ENCODE results near the gene DBX2.
"Not testable (repeated sequence)": the region's sequence is repeated elsewhere in the genome, so short reads cannot be mapped to it uniquely, and the experiment has no call there.

DBX2 gene

GRCh38 chr12:45050751-45051571, at the start of gene DBX2:
Gene DBX2 (minus strand): TSS chr12:45051099. CDS start chr12:45050927, 172 bp downstream.
- DNase-seq (ENCODE audit: low read depth), result no peak

- no peak for DNase-seq (ENCODE audit: low read depth)
Measured at GRCh38 chr12:45098766-45099165, 47.9 kb upstream of the DBX2 start.

DNA sequence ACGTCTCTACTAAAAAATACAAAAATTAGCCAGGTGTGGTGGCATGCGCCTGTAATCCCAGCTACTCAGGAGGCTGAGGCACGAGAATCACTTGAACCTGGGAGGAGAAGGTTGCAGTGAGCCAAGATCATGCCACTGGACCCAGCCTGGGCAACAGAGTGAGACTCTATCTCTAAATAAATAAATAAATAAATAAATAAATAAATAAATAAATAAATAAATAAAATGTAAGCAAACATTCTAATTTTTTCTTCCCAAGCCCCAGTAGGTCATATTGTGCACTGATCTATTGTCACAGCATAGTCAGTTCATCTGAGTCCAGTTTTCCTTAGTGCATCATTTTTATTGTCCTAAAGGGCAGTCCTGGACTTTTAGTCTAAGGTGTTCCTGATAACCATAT, 44.5 kb upstream of the DBX2 start:
- DNase-seq (ENCODE audit: low read depth), result not testable (repeated sequence)

DNA sequence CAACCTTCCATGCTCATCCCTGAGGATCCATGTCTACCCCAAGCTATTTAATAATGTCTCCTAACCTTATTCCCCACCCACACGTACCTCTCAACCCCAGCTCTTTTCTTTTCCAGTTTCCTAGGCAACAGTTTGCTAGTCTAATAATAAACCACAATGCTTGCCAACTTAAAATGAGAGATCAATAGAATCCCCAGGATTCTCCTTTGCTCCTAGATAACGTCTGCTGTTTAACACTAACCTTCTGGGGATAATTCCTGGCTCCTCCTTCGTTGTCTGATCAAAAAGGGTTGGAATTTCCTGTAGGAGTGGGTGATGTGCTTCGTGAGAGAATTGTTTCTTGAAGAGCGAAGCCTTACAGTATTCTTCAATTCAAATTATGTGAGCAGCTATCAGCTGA, 42.2 kb upstream of the DBX2 start:
- DNase-seq (ENCODE audit: low read depth), result no peak

DNA sequence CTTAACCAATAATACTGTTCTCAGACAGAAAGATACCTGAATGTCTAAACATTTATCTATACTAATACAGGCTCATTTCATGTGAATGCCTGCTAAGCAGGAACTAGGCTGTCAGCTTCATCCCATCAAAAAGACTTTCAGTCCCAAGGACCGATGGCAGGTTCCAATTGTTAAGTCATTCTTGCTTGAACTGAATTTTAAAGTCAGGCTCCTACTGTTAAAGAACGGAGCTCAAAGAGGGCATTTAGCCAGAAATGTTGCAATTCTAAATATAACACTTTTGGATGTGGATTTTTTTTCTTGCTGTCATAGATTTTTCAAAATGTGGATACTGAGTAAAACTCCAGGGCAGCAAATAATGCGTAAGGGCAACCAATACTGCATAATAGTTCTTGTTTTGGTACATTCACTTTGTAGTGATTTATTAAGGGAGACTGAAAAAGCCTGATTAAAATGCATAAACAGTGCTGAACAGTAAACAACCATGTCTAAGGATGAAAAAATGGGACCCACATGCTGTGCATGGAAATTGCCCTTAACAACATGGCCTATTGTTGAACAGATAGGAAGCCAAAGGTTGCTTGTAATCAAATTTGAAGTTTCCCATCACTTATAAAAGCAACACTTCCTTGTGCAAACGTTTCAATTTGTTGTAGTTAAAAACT, 38.6 kb upstream of the DBX2 start:
- no peak for DNase-seq (ENCODE audit: low read depth)

DNA sequence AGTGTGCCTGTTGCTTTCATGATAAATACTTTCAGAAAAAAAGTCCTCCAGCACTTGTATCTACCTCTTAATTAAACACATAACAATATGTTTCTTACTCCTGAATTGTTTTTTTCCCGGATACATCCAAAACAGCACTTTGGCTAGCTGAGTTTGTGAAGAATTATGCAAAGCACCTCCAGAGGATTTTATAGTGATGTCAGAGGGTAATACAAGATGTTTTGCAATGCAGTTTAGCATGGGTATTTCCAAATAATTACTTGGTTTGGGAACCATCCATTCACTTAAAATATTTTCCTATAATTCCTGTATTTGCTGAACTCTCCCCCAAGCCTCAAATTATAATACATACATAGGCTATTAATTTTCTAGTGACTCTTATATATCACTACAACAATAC, 37.7 kb upstream of the DBX2 start:
- DNase-seq (ENCODE audit: low read depth), result no peak

- not testable (repeated sequence) for DNase-seq (ENCODE audit: low read depth)
Measured at GRCh38 chr12:45084248-45084647, 33.3 kb upstream of the DBX2 start.

DNA sequence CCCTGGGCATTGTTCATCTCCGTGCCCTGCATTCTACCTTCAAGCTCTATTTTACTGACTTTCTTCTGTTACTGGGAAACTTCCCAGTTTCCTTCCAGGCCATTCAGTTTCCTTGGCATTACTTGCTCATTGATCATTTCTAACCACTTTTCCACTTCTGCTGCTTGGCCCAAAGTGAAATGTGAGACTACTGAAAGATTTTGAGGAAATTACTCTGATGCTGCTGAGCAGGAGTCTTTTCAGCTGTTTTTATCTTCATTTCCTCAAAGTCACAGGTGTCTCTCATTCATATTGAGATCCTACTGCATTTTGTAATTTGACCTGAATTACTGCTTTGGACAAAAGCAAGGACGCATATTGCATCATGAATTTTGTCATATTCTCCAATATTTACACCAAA, 26.4 kb upstream of the DBX2 start:
- DNase-seq (ENCODE audit: low read depth), result no peak

DNA sequence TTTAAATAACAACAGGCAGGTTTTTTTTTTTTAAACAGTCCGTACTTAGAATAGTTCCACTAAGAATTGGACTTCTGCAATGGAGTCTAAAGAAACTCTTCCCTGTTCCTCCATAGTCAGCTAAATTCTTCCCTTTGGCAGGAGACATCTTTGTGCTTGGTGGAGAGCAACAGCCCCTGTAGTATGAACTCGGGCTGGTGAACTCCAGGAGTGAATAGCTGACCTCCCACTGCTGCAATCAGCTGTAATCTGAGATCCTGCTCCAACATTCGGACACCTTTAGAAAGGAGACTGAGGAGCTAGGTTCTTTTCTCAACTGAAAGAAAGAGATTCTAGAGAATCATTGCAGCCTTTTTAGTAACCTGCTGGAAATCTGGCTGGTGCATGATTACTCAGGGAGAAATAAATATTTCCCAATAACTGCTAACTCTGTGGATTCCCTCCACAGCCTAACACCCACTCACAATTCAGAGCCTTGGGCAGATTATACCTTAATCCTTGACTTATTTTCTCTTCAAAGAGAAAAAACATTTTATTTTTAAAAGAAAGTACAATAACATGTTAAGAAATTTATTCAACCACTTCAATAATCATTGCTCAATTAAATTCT, 25.6 kb upstream of the DBX2 start:
- DNase-seq (ENCODE audit: low read depth), result no peak

DNA sequence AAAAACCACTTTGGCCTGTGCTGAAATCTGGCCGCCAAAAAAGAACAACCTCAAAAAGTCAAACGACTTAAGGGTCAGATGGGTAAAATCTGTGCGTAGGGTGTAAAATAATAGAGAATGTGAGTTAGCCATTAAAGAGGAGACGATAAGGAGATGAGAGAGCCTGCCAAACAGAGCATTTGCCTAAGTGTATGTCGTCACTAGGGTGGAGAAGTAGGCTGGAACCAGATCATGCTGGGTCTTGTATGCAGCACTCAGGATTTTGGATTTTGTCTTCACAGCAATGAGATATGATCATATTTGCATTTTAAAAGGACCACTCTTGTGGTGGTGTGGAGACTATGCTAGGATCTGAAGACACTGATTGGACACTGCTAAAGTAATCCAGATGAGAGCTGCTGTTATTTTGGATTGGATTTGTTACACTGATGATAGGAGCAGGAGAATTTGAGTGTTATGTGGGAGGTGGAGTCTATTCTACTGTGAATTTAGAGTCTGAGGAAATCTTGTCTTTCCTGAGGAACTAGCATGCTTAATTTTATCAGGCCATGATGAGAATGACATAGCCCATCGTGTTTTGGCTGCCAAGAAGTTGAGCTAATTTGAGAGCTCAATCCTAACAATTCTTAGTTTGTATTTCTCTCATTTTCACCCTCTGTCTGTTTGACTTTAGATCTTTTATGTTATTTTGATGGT, 24.8 kb upstream of the DBX2 start:
- no peak for DNase-seq (ENCODE audit: low read depth)

GRCh38 chr12:45065125-45065626, 14.3 kb upstream of the DBX2 start:
- no peak for DNase-seq (ENCODE audit: low read depth)

DNA sequence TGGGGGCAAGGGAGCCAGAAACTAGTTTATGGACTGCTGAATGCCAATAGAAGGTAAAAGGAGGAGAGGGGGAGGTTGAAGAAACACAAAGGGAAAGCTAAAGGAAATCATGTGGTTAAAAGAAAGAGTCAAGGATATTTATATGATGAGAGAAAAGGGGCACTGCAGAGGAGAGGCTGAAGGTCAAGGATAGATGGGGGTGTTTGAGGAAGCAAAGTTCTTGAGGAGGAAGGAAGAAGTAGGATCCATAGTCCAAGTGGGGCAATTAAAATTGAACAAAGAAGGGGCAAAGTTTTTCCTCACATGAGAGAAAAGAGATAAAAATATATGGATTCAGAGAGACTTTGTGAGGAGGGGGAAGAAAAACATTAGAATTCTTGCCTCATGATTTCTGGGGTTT, 10.1 kb upstream of the DBX2 start:
- DNase-seq (ENCODE audit: low read depth), result no peak

DNA sequence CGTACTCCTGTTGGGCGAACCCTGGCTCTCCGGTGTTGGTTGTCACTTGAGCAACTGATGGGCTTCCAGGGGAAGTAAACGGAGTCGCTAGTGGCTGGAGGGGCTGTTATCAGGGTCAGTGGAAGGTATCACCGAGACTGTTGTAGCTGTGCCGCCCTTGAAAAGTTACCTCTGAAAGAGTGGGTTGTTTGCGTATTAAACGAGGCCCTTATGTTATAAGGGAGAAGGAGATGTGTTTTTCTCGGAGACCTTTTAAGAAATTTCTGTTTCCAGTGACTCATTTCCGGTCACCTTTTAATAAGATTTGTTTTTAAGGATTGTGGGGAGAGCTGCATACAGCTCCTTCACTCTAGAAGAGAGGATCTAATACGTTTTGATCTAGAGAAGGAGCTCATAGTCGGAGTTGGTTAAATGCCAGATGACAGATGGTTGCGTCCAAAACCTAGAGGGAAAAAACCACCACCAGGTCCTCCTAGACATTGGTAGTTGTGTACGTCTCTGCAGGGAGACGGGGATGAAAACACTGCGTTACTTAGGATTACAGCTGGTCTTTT, 750 bp upstream of the DBX2 start:
- no peak for DNase-seq (ENCODE audit: low read depth)

DNA sequence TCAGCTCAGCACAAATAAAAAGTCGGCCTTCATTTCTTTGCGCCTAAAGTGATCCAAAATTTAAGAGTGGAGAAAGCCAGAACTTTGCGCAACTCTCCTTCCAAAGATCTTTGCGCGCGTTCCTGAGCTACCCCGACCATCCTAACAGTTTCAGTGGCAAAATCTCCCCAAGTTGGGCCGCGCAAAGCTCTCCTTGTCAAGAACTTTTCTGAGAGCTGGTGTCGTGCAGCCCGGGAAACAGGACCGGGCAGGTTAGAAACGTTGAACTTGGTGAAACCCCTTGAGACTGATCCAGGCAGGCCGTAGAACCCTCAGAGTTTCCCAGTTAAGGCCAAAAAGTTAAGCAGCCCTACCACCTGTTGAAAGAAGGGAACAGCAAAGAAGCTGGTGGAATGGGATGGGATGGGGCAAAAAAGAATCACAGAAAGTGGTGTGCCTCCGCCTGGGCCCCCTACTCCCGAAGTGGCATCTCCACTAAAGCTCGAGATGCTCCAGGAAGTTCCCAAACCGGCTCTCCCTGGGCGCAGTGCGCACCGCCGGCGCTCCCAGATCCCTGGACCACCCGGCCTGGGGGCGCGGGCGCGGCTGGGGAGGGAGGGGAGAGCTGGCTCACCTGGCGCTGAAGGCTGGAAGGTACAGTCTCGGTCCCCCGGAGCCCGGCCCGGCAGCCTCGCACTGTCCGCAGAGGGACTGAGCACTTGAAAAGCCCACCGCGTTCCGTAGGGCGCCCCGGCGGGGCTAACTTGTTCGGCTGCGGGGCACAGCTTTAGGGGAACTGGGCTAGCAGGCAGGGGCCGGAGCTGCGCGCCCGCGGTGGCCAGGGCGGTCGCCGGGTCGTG, 768 bp downstream of the DBX2 start:
- no peak for DNase-seq (ENCODE audit: low read depth)

DNA sequence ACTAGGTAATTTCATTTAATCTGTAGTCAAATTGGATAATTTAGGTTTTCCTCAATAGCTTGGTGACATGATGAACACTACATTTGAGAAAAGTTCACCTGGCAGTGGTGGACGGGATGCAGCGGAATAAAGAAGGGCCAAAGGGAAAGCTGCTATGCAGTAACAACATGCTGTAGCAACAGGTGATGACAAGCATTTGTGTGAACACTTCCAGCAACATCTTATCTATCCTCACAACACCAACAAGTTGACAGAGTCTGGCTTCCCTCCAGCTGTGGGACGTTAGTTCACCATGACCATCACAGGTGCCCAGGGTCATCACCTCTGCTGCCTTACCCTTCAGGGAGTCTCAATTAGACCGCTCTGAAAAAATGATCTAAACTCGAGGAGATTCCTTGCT, 8.3 kb downstream of the DBX2 start:
- no peak for DNase-seq (ENCODE audit: low read depth)

- DNase-seq (ENCODE audit: low read depth), result no peak
Measured at GRCh38 chr12:45040977-45041376, 9.9 kb downstream of the DBX2 start.

- DNase-seq (ENCODE audit: low read depth), result no peak
Measured at GRCh38 chr12:45039757-45040156, 11.1 kb downstream of the DBX2 start.

DNA sequence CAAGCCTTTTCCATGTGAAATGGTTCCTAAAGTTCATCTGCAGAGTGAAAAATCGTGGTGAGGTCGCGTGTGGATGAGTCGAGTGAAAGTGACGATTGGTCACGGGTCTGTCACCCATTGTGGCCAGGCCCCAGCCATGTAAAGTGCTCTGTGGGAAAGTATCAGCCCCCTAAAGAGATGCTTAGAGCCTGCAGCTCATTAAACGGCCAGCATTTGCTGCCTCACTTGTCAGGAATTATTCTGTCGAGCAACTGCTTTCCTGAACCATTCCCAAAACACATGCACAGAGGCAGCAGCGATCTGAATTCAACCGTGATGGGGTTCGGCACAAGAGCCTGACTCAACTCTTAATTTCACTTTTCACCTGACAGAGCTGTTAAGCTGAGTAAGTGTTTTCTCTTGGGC, 16.0 kb downstream of the DBX2 start:
- DNase-seq (ENCODE audit: low read depth), result no peak

GRCh38 chr12:45017916-45018315, 33.0 kb downstream of the DBX2 start:
- DNase-seq (ENCODE audit: low read depth), result no peak

DNA sequence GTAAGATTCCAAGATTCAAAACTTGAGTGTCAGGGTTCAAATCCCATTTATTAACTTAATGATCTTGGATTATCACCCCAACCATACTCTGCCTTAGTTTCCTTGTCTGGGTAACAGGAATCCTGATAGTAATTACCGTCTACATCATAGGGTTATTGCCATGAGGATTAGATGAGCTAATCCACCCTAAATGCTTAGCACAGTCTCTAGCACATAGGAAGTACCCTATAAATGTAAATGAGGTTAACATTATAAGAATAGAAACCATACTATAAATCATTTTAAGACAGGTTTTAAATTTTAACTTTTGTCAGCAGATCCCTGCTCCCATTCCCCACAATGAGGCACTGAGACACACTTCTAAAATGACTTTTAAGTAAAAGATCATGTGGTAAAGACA, 36.5 kb downstream of the DBX2 start:
- DNase-seq (ENCODE audit: low read depth), result no peak

- DNase-seq (ENCODE audit: low read depth), result no peak
Measured at GRCh38 chr12:45012749-45013148, 38.1 kb downstream of the DBX2 start.
